HepG2 (cell line): ENCODE results near the gene HSD17B2. TPM values are rescaled to one million over a fixed set of nuclear protein-coding genes. Genes with fewer than 3 reads are reported as not detected.

ENCODE experiments used
- CBX1 ChIP-seq: IDR thresholded peaks from one replicate; pipeline ENCODE4 v1.6.1; 2016; ENCODE audit warnings: antibody characterized with exemption, low read depth
- DR1 ChIP-seq: sonication (generic); formaldehyde crosslinking; IDR thresholded peaks from 2 replicates; pipeline ENCODE4 v1.8.0; 2021; ENCODE audit warnings: mild to moderate bottlenecking, missing genetic modification reagents, inconsistent platforms
- EHMT2 ChIP-seq: fragments of 200-600 bp; sonication (generic); IDR thresholded peaks from 2 replicates; pipeline ENCODE4 v1.7.0; 2017; ENCODE audit warnings: antibody characterized with exemption, low read depth, low read length, borderline replicate concordance
- HNRNPL ChIP-seq: fragments of 200-400 bp; formaldehyde crosslinking; IDR thresholded peaks from 2 replicates; pipeline ENCODE4 v1.6.1; 2017; ENCODE audit warnings: mild to moderate bottlenecking, low read depth, low read length
- ISL2 ChIP-seq: sonication (generic); formaldehyde crosslinking; IDR thresholded peaks from 2 replicates; pipeline ENCODE4 v1.5.0; 2020; ENCODE audit warnings: missing genetic modification reagents
- KMT2B ChIP-seq: IDR thresholded peaks from 2 replicates; pipeline ENCODE4 v1.6.1; 2016; ENCODE audit warnings: missing genetic modification reagents, missing compliant biosample characterization
- NFYC ChIP-seq: IDR thresholded peaks from 2 replicates; pipeline ENCODE4 v1.6.1; 2016; ENCODE audit warnings: missing genetic modification reagents, missing compliant biosample characterization
- PHB2 ChIP-seq: fragments of 450-650 bp; IDR thresholded peaks from 2 replicates; pipeline ENCODE4 v1.6.1; 2018; ENCODE audit not compliant: partially characterized antibody
- PHF20 ChIP-seq: sonication (generic); formaldehyde crosslinking; IDR thresholded peaks from 2 replicates; pipeline ENCODE4 v1.5.0; 2020; ENCODE audit warnings: mild to moderate bottlenecking, missing genetic modification reagents
- SATB2 ChIP-seq: sonication (generic); formaldehyde crosslinking; IDR thresholded peaks from 2 replicates; pipeline ENCODE4 v1.5.0; 2020; ENCODE audit warnings: missing genetic modification reagents
- SMYD3 ChIP-seq: sonication (generic); formaldehyde crosslinking; IDR thresholded peaks from 2 replicates; pipeline ENCODE4 v1.8.1; 2023; ENCODE audit warnings: mild to moderate bottlenecking, missing genetic modification reagents
- TBX3 ChIP-seq: fragments of 450-650 bp; IDR thresholded peaks from 2 replicates; pipeline ENCODE4 v1.6.1; 2017; ENCODE audit warnings: antibody characterized with exemption, mild to moderate bottlenecking, inconsistent platforms, borderline replicate concordance
- TCF7L2 ChIP-seq: IDR thresholded peaks from 2 replicates; pipeline ENCODE4 v1.6.1; 2011; ENCODE audit warnings: mild to moderate bottlenecking, low read depth, low read length, moderate library complexity
- TOPORS ChIP-seq: sonication (generic); formaldehyde crosslinking; IDR thresholded peaks from 2 replicates; pipeline ENCODE4 v1.8.0; 2023; ENCODE audit warnings: mild to moderate bottlenecking, missing genetic modification reagents
- TRIM24 ChIP-seq: sonication (generic); formaldehyde crosslinking; IDR thresholded peaks from 2 replicates; pipeline ENCODE4 v1.8.0; 2022; ENCODE audit warnings: mild to moderate bottlenecking, missing genetic modification reagents
- ZFX ChIP-seq: sonication (generic); formaldehyde crosslinking; IDR thresholded peaks from 2 replicates; pipeline ENCODE4 v1.4.0; 2020; ENCODE audit warnings: mild to moderate bottlenecking, low read depth, missing genetic modification reagents, moderate library complexity
- ZNF333 ChIP-seq: sonication (generic); formaldehyde crosslinking; IDR thresholded peaks from 2 replicates; pipeline ENCODE4 v1.4.0; 2020; ENCODE audit warnings: mild to moderate bottlenecking, missing genetic modification reagents, borderline replicate concordance
- ZNF616 ChIP-seq: sonication (generic); formaldehyde crosslinking; IDR thresholded peaks from 2 replicates; pipeline ENCODE4 v1.5.0; 2020; ENCODE audit warnings: low read depth, mild to moderate bottlenecking, missing genetic modification reagents
- ZNF749 ChIP-seq: sonication (generic); formaldehyde crosslinking; IDR thresholded peaks from 2 replicates; pipeline ENCODE4 v1.8.0; 2022; ENCODE audit warnings: mild to moderate bottlenecking, missing genetic modification reagents, moderate library complexity, borderline replicate concordance
- ZNF772 ChIP-seq: sonication (generic); formaldehyde crosslinking; IDR thresholded peaks from 2 replicates; pipeline ENCODE4 v1.5.0; 2020; ENCODE audit warnings: mild to moderate bottlenecking, missing genetic modification reagents
- polyA plus RNA-seq, 8 experiments: library from polyadenylated mRNA; depleted of rRNA in 3 of 8; stranded (reverse) in 7 of 8; unstranded in 1 of 8; fragments of >200 nt; fragmentation: Illumina TruSeq in 4 of 8; extraction: Trizol in 4 of 8; gene quantifications; 2 replicates each; pipeline versions ENCODE4 v1.2.1 to v1.2.3, GENCODE V29; 2011 to 2016; ENCODE audit warnings: low read depth in 4 of 8, missing spikeins in 1 of 8, mixed read lengths in 1 of 8; ENCODE audit not compliant: insufficient read depth in 1 of 8
- total RNA-seq, 5 experiments: library from RNA; depleted of rRNA; stranded (reverse); fragments of >200 nt; fragmentation: Illumina TruSeq; extraction: Trizol; gene quantifications; 2 replicates each; pipeline ENCODE4 v1.2.3, GENCODE V29; 2016; ENCODE audit warnings: low read depth in 1 of 5
- TF ChIP-seq, protein P1 (sequence below): sonication (generic); formaldehyde crosslinking; IDR thresholded peaks from 2 replicates; pipeline ENCODE4 v1.4.0; 2020; ENCODE audit warnings: missing genetic modification reagents, borderline replicate concordance
- TF ChIP-seq, protein P2 (sequence below): sonication (generic); formaldehyde crosslinking; IDR thresholded peaks from 2 replicates; pipeline ENCODE4 v1.4.0; 2020; ENCODE audit warnings: missing genetic modification reagents, mild to moderate bottlenecking, borderline replicate concordance
- TF ChIP-seq, protein P3 (sequence below): sonication (generic); formaldehyde crosslinking; IDR thresholded peaks from 2 replicates; pipeline ENCODE4 v1.8.1; 2023; ENCODE audit warnings: missing genetic modification reagents, inconsistent platforms, borderline replicate concordance
- TF ChIP-seq, protein P4 (sequence below): IDR thresholded peaks from 2 replicates; pipeline ENCODE4 v1.6.1; 2016; ENCODE audit warnings: missing biosample characterization, missing genetic modification reagents, low read depth

The HSD17B2 gene
- total and polyA plus RNA-seq, 2 of the 13 experiments (the other 11 are each of a cell fraction or from before 2014, with no cell fraction given) = 26.3 to 69.3 TPM

DNA sequence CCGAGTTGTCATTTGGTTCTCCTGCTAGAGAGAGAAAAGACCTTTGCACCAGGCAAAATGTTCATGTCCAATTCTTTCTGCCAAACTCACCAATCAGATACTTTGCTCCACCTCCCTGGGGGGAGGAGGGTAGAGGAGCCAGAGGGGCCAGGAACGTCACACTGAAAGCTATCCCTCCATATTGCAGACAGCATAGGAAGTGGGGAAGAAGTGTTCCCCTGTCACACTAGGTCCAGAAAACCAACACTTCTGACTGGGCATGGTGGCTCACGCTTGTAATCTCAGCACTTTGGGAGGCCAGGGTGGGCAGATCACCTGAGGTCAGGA lies 9.5 kb downstream of the HSD17B2 start (continued):
- TF ChIP-seq, protein P1, sequence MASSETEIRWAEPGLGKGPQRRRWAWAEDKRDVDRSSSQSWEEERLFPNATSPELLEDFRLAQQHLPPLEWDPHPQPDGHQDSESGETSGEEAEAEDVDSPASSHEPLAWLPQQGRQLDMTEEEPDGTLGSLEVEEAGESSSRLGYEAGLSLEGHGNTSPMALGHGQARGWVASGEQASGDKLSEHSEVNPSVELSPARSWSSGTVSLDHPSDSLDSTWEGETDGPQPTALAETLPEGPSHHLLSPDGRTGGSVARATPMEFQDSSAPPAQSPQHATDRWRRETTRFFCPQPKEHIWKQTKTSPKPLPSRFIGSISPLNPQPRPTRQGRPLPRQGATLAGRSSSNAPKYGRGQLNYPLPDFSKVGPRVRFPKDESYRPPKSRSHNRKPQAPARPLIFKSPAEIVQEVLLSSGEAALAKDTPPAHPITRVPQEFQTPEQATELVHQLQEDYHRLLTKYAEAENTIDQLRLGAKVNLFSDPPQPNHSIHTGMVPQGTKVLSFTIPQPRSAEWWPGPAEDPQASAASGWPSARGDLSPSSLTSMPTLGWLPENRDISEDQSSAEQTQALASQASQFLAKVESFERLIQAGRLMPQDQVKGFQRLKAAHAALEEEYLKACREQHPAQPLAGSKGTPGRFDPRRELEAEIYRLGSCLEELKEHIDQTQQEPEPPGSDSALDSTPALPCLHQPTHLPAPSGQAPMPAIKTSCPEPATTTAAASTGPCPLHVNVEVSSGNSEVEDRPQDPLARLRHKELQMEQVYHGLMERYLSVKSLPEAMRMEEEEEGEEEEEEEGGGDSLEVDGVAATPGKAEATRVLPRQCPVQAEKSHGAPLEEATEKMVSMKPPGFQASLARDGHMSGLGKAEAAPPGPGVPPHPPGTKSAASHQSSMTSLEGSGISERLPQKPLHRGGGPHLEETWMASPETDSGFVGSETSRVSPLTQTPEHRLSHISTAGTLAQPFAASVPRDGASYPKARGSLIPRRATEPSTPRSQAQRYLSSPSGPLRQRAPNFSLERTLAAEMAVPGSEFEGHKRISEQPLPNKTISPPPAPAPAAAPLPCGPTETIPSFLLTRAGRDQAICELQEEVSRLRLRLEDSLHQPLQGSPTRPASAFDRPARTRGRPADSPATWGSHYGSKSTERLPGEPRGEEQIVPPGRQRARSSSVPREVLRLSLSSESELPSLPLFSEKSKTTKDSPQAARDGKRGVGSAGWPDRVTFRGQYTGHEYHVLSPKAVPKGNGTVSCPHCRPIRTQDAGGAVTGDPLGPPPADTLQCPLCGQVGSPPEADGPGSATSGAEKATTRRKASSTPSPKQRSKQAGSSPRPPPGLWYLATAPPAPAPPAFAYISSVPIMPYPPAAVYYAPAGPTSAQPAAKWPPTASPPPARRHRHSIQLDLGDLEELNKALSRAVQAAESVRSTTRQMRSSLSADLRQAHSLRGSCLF (CRISPR knock-in tag) = no peak
- TF ChIP-seq ZNF616 (no peak), HNRNPL (no peak), KMT2B (CRISPR knock-in tag) (no peak), ZFX (CRISPR knock-in tag) (no peak), TCF7L2 (no peak), EHMT2 (peak; percentile 89), PHF20 (0 out of 2 replicates have a peak, but pooled peaks have one; percentile 24), SMYD3 (CRISPR knock-in tag) (no peak), ZNF333 (CRISPR knock-in tag) (no peak), CBX1 (peak; percentile 36), PHB2 (no peak), NFYC (CRISPR knock-in tag) (peak; percentile 58; the same call in 1 of the 2 replicates), TOPORS (CRISPR knock-in tag) (no peak), ZNF772 (no peak), TBX3 (no peak), TRIM24 (CRISPR knock-in tag) (no peak), SATB2 (CRISPR knock-in tag) (no peak), DR1 (CRISPR knock-in tag) (no peak), ISL2 (CRISPR knock-in tag) (no peak), ZNF749 (no peak)
- TF ChIP-seq, protein P2, sequence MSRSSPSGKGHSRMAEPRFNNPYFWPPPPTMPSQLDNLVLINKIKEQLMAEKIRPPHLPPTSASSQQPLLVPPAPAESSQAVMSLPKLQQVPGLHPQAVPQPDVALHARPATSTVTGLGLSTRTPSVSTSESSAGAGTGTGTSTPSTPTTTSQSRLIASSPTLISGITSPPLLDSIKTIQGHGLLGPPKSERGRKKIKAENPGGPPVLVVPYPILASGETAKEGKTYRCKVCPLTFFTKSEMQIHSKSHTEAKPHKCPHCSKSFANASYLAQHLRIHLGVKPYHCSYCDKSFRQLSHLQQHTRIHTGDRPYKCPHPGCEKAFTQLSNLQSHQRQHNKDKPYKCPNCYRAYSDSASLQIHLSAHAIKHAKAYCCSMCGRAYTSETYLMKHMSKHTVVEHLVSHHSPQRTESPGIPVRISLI (CRISPR knock-in tag) = 0 out of 2 replicates have a peak, but pooled peaks have one; percentile 43
- TF ChIP-seq, protein P3, sequence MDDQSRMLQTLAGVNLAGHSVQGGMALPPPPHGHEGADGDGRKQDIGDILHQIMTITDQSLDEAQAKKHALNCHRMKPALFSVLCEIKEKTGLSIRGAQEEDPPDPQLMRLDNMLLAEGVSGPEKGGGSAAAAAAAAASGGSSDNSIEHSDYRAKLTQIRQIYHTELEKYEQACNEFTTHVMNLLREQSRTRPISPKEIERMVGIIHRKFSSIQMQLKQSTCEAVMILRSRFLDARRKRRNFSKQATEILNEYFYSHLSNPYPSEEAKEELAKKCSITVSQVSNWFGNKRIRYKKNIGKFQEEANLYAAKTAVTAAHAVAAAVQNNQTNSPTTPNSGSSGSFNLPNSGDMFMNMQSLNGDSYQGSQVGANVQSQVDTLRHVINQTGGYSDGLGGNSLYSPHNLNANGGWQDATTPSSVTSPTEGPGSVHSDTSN (CRISPR knock-in tag) = no peak
- TF ChIP-seq, protein P4, sequence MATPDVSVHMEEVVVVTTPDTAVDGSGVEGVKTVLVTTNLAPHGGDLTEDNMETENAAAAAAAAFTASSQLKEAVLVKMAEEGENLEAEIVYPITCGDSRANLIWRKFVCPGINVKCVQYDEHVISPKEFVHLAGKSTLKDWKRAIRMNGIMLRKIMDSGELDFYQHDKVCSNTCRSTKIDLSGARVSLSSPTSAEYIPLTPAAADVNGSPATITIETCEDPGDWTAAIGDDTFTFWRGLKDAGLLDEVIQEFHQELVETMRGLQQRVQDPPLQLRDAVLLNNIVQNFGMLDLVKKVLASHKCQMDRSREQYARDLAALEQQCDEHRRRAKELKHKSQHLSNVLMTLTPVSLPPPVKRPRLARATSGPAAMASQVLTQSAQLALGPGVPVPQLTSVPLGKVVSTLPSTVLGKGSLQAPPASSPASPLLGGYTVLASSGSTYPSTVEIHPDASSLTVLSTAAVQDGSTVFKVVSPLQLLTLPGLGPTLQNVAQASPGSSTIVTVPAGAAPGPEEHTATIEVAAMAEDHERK = no peak
